Measurements from ENCODE around the gene OR51B2.

DNA sequence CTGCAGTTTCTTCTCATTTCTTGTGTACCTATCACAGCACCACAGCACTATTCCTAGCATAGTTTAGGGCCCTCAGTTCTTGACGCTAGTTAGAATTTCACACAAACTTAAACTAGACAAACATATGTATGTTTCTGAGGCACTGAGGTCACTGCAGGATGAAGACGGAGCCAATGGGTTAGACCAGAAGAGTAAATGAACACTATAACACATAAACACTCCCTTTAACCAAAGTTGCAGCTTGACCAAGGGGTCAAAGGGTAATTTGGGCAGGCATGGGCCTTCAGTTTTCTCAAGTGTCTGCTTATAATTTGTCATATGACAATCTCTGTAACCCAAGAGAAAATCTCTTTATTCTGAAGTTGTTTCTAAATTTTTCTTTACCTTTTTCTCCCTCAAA lies 41.5 kb downstream of the OR51B2 start:
- TF ChIP-seq, protein P1, sequence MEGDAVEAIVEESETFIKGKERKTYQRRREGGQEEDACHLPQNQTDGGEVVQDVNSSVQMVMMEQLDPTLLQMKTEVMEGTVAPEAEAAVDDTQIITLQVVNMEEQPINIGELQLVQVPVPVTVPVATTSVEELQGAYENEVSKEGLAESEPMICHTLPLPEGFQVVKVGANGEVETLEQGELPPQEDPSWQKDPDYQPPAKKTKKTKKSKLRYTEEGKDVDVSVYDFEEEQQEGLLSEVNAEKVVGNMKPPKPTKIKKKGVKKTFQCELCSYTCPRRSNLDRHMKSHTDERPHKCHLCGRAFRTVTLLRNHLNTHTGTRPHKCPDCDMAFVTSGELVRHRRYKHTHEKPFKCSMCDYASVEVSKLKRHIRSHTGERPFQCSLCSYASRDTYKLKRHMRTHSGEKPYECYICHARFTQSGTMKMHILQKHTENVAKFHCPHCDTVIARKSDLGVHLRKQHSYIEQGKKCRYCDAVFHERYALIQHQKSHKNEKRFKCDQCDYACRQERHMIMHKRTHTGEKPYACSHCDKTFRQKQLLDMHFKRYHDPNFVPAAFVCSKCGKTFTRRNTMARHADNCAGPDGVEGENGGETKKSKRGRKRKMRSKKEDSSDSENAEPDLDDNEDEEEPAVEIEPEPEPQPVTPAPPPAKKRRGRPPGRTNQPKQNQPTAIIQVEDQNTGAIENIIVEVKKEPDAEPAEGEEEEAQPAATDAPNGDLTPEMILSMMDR (IDR thresholded peaks at IDR 0.05; ENCODE audit: insufficient read depth, low read length), result no peak
- TF ChIP-seq POLR2AphosphoS5 (IDR thresholded peaks at IDR 0.05; ENCODE audit: low read depth), result no peak
- TF ChIP-seq, protein P2, sequence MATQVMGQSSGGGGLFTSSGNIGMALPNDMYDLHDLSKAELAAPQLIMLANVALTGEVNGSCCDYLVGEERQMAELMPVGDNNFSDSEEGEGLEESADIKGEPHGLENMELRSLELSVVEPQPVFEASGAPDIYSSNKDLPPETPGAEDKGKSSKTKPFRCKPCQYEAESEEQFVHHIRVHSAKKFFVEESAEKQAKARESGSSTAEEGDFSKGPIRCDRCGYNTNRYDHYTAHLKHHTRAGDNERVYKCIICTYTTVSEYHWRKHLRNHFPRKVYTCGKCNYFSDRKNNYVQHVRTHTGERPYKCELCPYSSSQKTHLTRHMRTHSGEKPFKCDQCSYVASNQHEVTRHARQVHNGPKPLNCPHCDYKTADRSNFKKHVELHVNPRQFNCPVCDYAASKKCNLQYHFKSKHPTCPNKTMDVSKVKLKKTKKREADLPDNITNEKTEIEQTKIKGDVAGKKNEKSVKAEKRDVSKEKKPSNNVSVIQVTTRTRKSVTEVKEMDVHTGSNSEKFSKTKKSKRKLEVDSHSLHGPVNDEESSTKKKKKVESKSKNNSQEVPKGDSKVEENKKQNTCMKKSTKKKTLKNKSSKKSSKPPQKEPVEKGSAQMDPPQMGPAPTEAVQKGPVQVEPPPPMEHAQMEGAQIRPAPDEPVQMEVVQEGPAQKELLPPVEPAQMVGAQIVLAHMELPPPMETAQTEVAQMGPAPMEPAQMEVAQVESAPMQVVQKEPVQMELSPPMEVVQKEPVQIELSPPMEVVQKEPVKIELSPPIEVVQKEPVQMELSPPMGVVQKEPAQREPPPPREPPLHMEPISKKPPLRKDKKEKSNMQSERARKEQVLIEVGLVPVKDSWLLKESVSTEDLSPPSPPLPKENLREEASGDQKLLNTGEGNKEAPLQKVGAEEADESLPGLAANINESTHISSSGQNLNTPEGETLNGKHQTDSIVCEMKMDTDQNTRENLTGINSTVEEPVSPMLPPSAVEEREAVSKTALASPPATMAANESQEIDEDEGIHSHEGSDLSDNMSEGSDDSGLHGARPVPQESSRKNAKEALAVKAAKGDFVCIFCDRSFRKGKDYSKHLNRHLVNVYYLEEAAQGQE (IDR thresholded peaks at IDR 0.05; ENCODE audit: insufficient replicate concordance, low read depth), result no peak
